ENCODE measurements around the gene FSTL4. TPM values are rescaled to one million over a fixed set of nuclear protein-coding genes. Genes with fewer than 3 reads are reported as not detected.

FSTL4 gene
- total and polyA plus RNA-seq, 2 of the 13 experiments (the other 11 are each of a cell fraction or from before 2014, with no cell fraction given): 2.1 to 3.0 TPM

GRCh38 chr5:133242221-133242835, 370.0 kb downstream of the FSTL4 start:
- no TSS peak for BruUV-seq (replicated peaks)
- no peak overlapping the region for H3K4me2 ChIP-seq (ENCODE audit: low read depth, low read length)

DNA sequence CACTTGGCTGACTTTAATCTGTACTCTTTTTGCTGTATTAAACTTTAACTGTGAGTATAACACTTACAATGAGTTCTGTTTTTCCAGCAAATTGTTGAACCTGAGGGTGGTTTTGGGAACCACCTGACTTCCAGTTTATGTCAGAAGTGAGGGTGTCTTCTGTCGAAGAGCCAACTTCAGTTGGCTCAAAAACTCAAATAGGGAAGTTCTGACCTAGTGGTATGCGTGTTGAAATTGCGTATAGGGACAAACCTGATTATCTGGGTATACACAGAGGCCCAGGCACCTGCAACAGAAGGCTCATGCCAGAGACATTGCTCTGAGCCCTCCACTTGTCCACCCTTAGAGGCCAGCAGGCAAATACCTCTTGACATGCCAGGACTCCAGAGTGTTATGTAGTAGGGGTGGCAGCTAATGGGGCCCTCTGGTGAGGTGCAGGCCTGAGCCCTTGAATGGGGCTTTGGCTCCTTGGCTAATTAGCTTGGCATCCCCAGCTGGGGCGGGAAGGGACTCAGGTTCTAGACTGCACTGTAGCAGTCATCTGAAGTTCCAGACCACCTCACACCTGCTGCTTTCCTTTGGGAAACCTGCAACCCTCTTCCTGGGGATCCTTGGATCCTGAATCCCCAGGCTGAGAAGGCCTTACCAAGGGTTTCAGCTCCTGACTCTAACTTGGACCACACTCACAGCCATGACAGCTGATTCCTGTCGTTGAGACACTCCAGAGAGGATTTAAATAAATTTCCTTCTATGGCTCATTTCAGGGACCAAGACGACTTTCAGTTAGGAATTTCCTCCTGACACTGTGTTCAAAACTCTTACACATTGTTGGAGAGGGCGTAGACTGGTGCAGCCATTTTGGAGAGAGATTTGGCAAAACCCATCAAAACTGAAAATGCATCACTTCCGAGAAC, 370.9 kb downstream of the FSTL4 start:
- no peak overlapping the region for H3K9ac ChIP-seq (ENCODE audit: insufficient read depth, low read depth, low read length)
- intact Hi-C loops (cut with micrococcal nuclease; ENCODE audit: unreplicated experiment): no loop called here
- POLR2A ChIA-PET: interaction anchor here (1.0 to 2.1 kb wide), 3 partner anchors 10 to 21 kb away, joined by 5 to 10 read pairs (median 8); no protein-coding TSS in a partner anchor

More at GRCh38 chr5:133242221-133242835, 370.0 kb downstream of the FSTL4 start:
- CTCF ChIA-PET (ENCODE audit: low intra/inter-chr PET ratio, low total read pairs): no interaction called here
- no peaks in the 10 kb centered on the region for H3K36me3 ChIP-seq (replicated peaks in 1 of 2; ENCODE audit: control insufficient read depth in 1 of 2, insufficient read depth in 2 of 2, low read length in 2 of 2)
- H3K27me3 ChIP-seq (ENCODE audit: control insufficient read depth in 1 of 2, insufficient read depth in 2 of 2, low read length in 2 of 2): no peaks in the 10 kb centered on the region
- TF ChIP-seq AGO1 (IDR thresholded peaks at IDR 0.05; ENCODE audit: low read depth, low read length, poor library complexity, severe bottlenecking): no peak
- TF ChIP-seq, protein P1, sequence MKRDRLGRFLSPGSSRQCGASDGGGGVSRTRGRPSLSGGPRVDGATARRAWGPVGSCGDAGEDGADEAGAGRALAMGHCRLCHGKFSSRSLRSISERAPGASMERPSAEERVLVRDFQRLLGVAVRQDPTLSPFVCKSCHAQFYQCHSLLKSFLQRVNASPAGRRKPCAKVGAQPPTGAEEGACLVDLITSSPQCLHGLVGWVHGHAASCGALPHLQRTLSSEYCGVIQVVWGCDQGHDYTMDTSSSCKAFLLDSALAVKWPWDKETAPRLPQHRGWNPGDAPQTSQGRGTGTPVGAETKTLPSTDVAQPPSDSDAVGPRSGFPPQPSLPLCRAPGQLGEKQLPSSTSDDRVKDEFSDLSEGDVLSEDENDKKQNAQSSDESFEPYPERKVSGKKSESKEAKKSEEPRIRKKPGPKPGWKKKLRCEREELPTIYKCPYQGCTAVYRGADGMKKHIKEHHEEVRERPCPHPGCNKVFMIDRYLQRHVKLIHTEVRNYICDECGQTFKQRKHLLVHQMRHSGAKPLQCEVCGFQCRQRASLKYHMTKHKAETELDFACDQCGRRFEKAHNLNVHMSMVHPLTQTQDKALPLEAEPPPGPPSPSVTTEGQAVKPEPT (CRISPR knock-in tag; IDR thresholded peaks at IDR 0.05; ENCODE audit: low read depth): no peak
- no peak for TF ChIP-seq CHD4 (IDR thresholded peaks at IDR 0.05; ENCODE audit: borderline replicate concordance, low read length)
- TF ChIP-seq ETV6 (CRISPR knock-in tag; conservative IDR thresholded peaks at IDR 0.05): no peak
- no peaks in the 10 kb centered on the region for H3K9me3 ChIP-seq (ENCODE audit: low read length)
- no peak overlapping the region for H2AFZ ChIP-seq (ENCODE audit: low read length)
- H3K27ac ChIP-seq (ENCODE audit: extremely low read length, insufficient read depth, low read length): no peak overlapping the region
- POLR2A ChIA-PET: no interaction called here
- FAIRE-seq: no peak
- H4K20me1 ChIP-seq (ENCODE audit: insufficient read depth, low read length): no peaks in the 10 kb centered on the region
- no peak overlapping the region for H3K9ac ChIP-seq (ENCODE audit: insufficient read depth, low read depth, low read length)
- intact Hi-C loops (cut with micrococcal nuclease; ENCODE audit: unreplicated experiment): no loop called here
- 78% methylated on average over 4 of the region's 4 CpGs for WGBS (ENCODE audit: low lambda C conversion rate)
- no peak for ATAC-seq
- no peak for DNase-seq (ENCODE audit: low spot score)
- in situ Hi-C loops (cut with HindIII; ENCODE audit: extremely low pct_ligation_motif_present, low pct_unique_long_range_greater_than_20kb): no loop called here
- H3K4me3 ChIP-seq (replicated peaks in 1 of 3; ENCODE audit: insufficient read depth in 1 of 3, low read depth in 2 of 3, low read length in 3 of 3): no peak overlapping the region
- no peaks in the 10 kb centered on the region for H3K79me2 ChIP-seq (ENCODE audit: insufficient read depth, low read length)
- H3K4me1 ChIP-seq (ENCODE audit: insufficient read depth, low read length): peaks cover 39% of the 10 kb centered on the region

More for the DNA sequence above, 370.9 kb downstream of the FSTL4 start:
- CTCF ChIA-PET (ENCODE audit: low intra/inter-chr PET ratio, low total read pairs): no interaction called here
- no TSS peak for BruUV-seq (replicated peaks)
- H3K4me2 ChIP-seq (ENCODE audit: low read depth, low read length): no peak overlapping the region
- 92% methylated on average over 7 of the region's 8 CpGs for WGBS (ENCODE audit: low lambda C conversion rate)
- H3K36me3 ChIP-seq (replicated peaks in 1 of 2; ENCODE audit: control insufficient read depth in 1 of 2, insufficient read depth in 2 of 2, low read length in 2 of 2): no peaks in the 10 kb centered on the region
- no peaks in the 10 kb centered on the region for H3K9me3 ChIP-seq (ENCODE audit: low read length)
- no peaks in the 10 kb centered on the region for H3K79me2 ChIP-seq (ENCODE audit: insufficient read depth, low read length)
- H3K4me3 ChIP-seq (replicated peaks in 1 of 3; ENCODE audit: insufficient read depth in 1 of 3, low read depth in 2 of 3, low read length in 3 of 3): no peak overlapping the region
- H2AFZ ChIP-seq (ENCODE audit: low read length): no peak overlapping the region
- TF ChIP-seq ARNT2 (CRISPR knock-in tag; IDR thresholded peaks at IDR 0.05; ENCODE audit: low read depth): no peak
- ATAC-seq (no peak), FAIRE-seq (no peak), DNase-seq (ENCODE audit: low spot score) (no peak)
- peaks cover 39% of the 10 kb centered on the region for H3K4me1 ChIP-seq (ENCODE audit: insufficient read depth, low read length)
- in situ Hi-C loops (cut with HindIII; ENCODE audit: extremely low pct_ligation_motif_present, low pct_unique_long_range_greater_than_20kb): no loop called here
- no peaks in the 10 kb centered on the region for H3K27me3 ChIP-seq (ENCODE audit: control insufficient read depth in 1 of 2, insufficient read depth in 2 of 2, low read length in 2 of 2)
- no peaks in the 10 kb centered on the region for H4K20me1 ChIP-seq (ENCODE audit: insufficient read depth, low read length)
- no peak overlapping the region for H3K27ac ChIP-seq (ENCODE audit: extremely low read length, insufficient read depth, low read length)

Measured in HepG2 (cell line).